ENCODE measurements around the gene NHLRC4. TPM values are rescaled to one million over a fixed set of nuclear protein-coding genes. Genes with fewer than 3 reads are reported as not detected.
A peak's percentile ranks its signal among the peaks of the same experiment; 100 is the strongest.

The NHLRC4 gene
- total and polyA plus RNA-seq, 2 of the 4 experiments (the other 2 are of a cell fraction) = 0.72 to 0.84 TPM

GRCh38 chr16:593406-593805 is 26.6 kb downstream of the NHLRC4 start:
- Histone ChIP-seq H3K9me3 (ENCODE audit: control insufficient read depth, insufficient read depth, low read length) (no peaks in the 10 kb centered on the region), H4K20me1 (ENCODE audit: insufficient read depth, low read length) (peaks cover 60% of the 10 kb centered on the region), H3K4me3 (ENCODE audit: insufficient read depth, low read depth, low read length) (no peak overlapping the region), H3K14ac (replicated peaks; ENCODE audit: low read depth, low read length) (no peak overlapping the region), H3K9me1 (ENCODE audit: insufficient read depth, low read length) (peaks cover 12% of the 10 kb centered on the region; the same call in 1 of the 2 replicates), H2AFZ (replicated peaks; ENCODE audit: low read length, poor library complexity) (peak overlapping the region; percentile 23), H2BK20ac (ENCODE audit: low read depth, low read length) (no peak overlapping the region), H2BK15ac (ENCODE audit: low read depth, low read length) (no peak overlapping the region), H3K27ac (ENCODE audit: insufficient read depth, low read length) (no peak overlapping the region), H2AK9ac (replicated peaks; ENCODE audit: low read depth, low read length, poor library complexity) (peak overlapping the region; percentile 5), H2AK5ac (ENCODE audit: low read depth, low read length) (no peak overlapping the region), H3K79me1 (ENCODE audit: low read depth in 1 of 2, low read length in 2 of 2) (peaks cover 26 to 76% of the 10 kb centered on the region in 2 experiments; a peak in 3 of 4 replicates), H3K36me3 (ENCODE audit: control insufficient read depth, insufficient read depth, low read length) (peaks cover 5% of the 10 kb centered on the region; the same call in 1 of the 2 replicates), H4K8ac (ENCODE audit: low read depth in 2 of 2, low read length in 2 of 2) (no peak overlapping the region), H4K91ac (ENCODE audit: insufficient read depth, low read depth, low read length) (no peak overlapping the region), H3K27me3 (ENCODE audit: control insufficient read depth, insufficient read depth, low read length) (no peaks in the 10 kb centered on the region), H3K4ac (ENCODE audit: low read depth, low read length) (no peak overlapping the region), H3K18ac (ENCODE audit: low read depth, low read length) (no peak overlapping the region), H2BK120ac (ENCODE audit: low read depth, low read length) (no peak overlapping the region), H3K9ac (ENCODE audit: low read depth, low read length) (no peak overlapping the region), H2BK5ac (ENCODE audit: low read depth, low read length, poor library complexity, severe bottlenecking) (no peak overlapping the region), H3K4me2 (ENCODE audit: low read depth, low read length) (no peak overlapping the region), H3K4me1 (ENCODE audit: control insufficient read depth, insufficient read depth, low read length) (peaks cover 7% of the 10 kb centered on the region; the same call in 1 of the 2 replicates), H3K23ac (ENCODE audit: low read depth, low read length) (no peak overlapping the region), H4K5ac (ENCODE audit: low read depth, low read length) (no peak overlapping the region), H3K56ac (ENCODE audit: extremely low read depth, insufficient read depth, low read length) (no peak overlapping the region)
- DNase-seq (no peak), ATAC-seq (ENCODE audit: low read depth) (no peak)
- BruUV-seq (replicated peaks) = no TSS peak
- intact Hi-C loops (cut with micrococcal nuclease) = no loop called here
- dilution Hi-C loops (cut with HindIII; ENCODE audit: low sequenced_read_pairs, unreplicated experiment) = no loop called here
- in situ Hi-C loops (cut with MboI; ENCODE audit: low sequenced_read_pairs) = no loop called here
- WGBS, 2 experiments (ENCODE audit: extremely low coverage in 2 of 2, insufficient read length in 1 of 2) = 100% methylated on average over 4 of the region's 9 CpGs; no CpG with 5 or more reads in 1 of the 2 experiments
- TF ChIP-seq NFE2L2 (IDR thresholded peaks at IDR 0.05; ENCODE audit: low read depth, low read length) = no peak
- TF ChIP-seq MAZ (IDR thresholded peaks at IDR 0.05; ENCODE audit: borderline replicate concordance, low read depth, low read length) = no peak
- no peak for TF ChIP-seq MXI1 (IDR thresholded peaks at IDR 0.05; ENCODE audit: borderline replicate concordance, low read depth, low read length)
- TF ChIP-seq CHD1 (IDR thresholded peaks at IDR 0.05; ENCODE audit: low read depth, low read length) = no peak
- TF ChIP-seq POLR2A (IDR thresholded peaks at IDR 0.05; ENCODE audit: low read depth, low read length) = no peak
- CTCF ChIA-PET = no interaction called here
- POLR2A ChIA-PET (ENCODE audit: unreplicated experiment) = no interaction called here
